ENCODE results near the gene SLC16A7.
A peak's percentile ranks its signal among the peaks of the same experiment; 100 is the strongest.

SLC16A7 gene

GRCh38 chr12:59665701-59666100, 69.9 kb downstream of the SLC16A7 start:
- DNase-seq (ENCODE audit: low read depth in 2 of 2), result no peak

- DNase-seq (ENCODE audit: low read depth in 2 of 2), result no peak
Observed at GRCh38 chr12:59668674-59669073, 72.8 kb downstream of the SLC16A7 start.

- no peak for DNase-seq (ENCODE audit: low read depth in 2 of 2)
Observed at GRCh38 chr12:59672273-59672672, 76.4 kb downstream of the SLC16A7 start.

- no peak for DNase-seq (ENCODE audit: low read depth in 2 of 2)
Observed at GRCh38 chr12:59675461-59675860, 79.6 kb downstream of the SLC16A7 start.

- no peak for DNase-seq (ENCODE audit: low read depth in 2 of 2)
Observed at GRCh38 chr12:59677857-59678256, 82.0 kb downstream of the SLC16A7 start.

- DNase-seq (ENCODE audit: low read depth in 2 of 2), result no peak
Observed at GRCh38 chr12:59678759-59679411, 83.1 kb downstream of the SLC16A7 start.

GRCh38 chr12:59689776-59690175, 93.9 kb downstream of the SLC16A7 start:
- DNase-seq (ENCODE audit: low read depth in 2 of 2), result no peak

- DNase-seq (ENCODE audit: low read depth in 2 of 2), result no peak
Observed at GRCh38 chr12:59695379-59695778, 99.5 kb downstream of the SLC16A7 start.

- peak; percentile 75 to 80 for DNase-seq (ENCODE audit: low read depth in 2 of 2)
Observed at GRCh38 chr12:59698600-59698999, 102.8 kb downstream of the SLC16A7 start.

GRCh38 chr12:59699421-59700152, 103.8 kb downstream of the SLC16A7 start:
- peak; percentile 93 for DNase-seq (ENCODE audit: low read depth in 2 of 2)

- no peak for DNase-seq (ENCODE audit: low read depth in 2 of 2)
Observed at GRCh38 chr12:59700153-59700450, 104.3 kb downstream of the SLC16A7 start.

- peak in 1 of 2 experiments; percentile 44 for DNase-seq (ENCODE audit: low read depth in 2 of 2)
Observed at GRCh38 chr12:59708064-59708463, 112.2 kb downstream of the SLC16A7 start.

GRCh38 chr12:59708484-59708883, 112.7 kb downstream of the SLC16A7 start:
- no peak for DNase-seq (ENCODE audit: low read depth in 2 of 2)

GRCh38 chr12:59710004-59710628, 114.3 kb downstream of the SLC16A7 start:
- DNase-seq (ENCODE audit: low read depth in 2 of 2), result no peak

GRCh38 chr12:59710964-59711363, 115.1 kb downstream of the SLC16A7 start:
- DNase-seq (ENCODE audit: low read depth in 2 of 2), result no peak

- DNase-seq (ENCODE audit: low read depth in 2 of 2), result no peak
Observed at GRCh38 chr12:59715434-59715833, 119.6 kb downstream of the SLC16A7 start.

GRCh38 chr12:59716043-59716442, 120.2 kb downstream of the SLC16A7 start:
- no peak for DNase-seq (ENCODE audit: low read depth in 2 of 2)

GRCh38 chr12:59717436-59717835, 121.6 kb downstream of the SLC16A7 start:
- no peak for DNase-seq (ENCODE audit: low read depth in 2 of 2)

- no peak for DNase-seq (ENCODE audit: low read depth in 2 of 2)
Observed at GRCh38 chr12:59719701-59720100, 123.9 kb downstream of the SLC16A7 start.

GRCh38 chr12:59723520-59723919, 127.7 kb downstream of the SLC16A7 start:
- no peak for DNase-seq (ENCODE audit: low read depth in 2 of 2)

GRCh38 chr12:59724011-59724695, 128.3 kb downstream of the SLC16A7 start:
- DNase-seq (ENCODE audit: low read depth in 2 of 2), result no peak

- DNase-seq (ENCODE audit: low read depth in 2 of 2), result no peak
Observed at GRCh38 chr12:59733200-59733599, 137.4 kb downstream of the SLC16A7 start.

GRCh38 chr12:59734371-59734770, 138.5 kb downstream of the SLC16A7 start:
- no peak for DNase-seq (ENCODE audit: low read depth in 2 of 2)
